SK-N-SH treated with all-trans-retinoic acid at 6 μM for 48 hours (cell line): Measurements from ENCODE around the gene PRRT2.

Experiments used
- ATAC-seq: fragments of 200-7000 bp; cut with Tn5 transposase; 3 replicates; pipeline ENCODE4 v1.9.1; 2020; ENCODE audit warnings: mild to moderate bottlenecking, moderate library complexity
- ARNTL ChIP-seq: fragments of 450-650 bp; formaldehyde crosslinking; IDR thresholded peaks from 2 replicates; pipeline ENCODE4 v1.5.0; 2020; ENCODE audit warnings: low read depth, mild to moderate bottlenecking, moderate library complexity, borderline replicate concordance
- BACH2 ChIP-seq: fragments of 250-450 bp; sonication (Bioruptor Pico); IDR thresholded peaks from 2 replicates; pipeline ENCODE4 v1.9.0; 2021; ENCODE audit warnings: mild to moderate bottlenecking, borderline replicate concordance
- CSDC2 ChIP-seq: fragments of 250-450 bp; sonication (Bioruptor Pico); IDR thresholded peaks from 2 replicates; pipeline ENCODE4 v1.5.0; 2020; ENCODE audit warnings: mild to moderate bottlenecking, moderate library complexity
- CSRNP3 ChIP-seq: fragments of 250-450 bp; sonication (Bioruptor Pico); IDR thresholded peaks from 2 replicates; pipeline ENCODE4 v1.5.1; 2021; ENCODE audit warnings: mild to moderate bottlenecking, moderate library complexity
- ESRRG ChIP-seq: fragments of 250-450 bp; sonication (Bioruptor Pico); IDR thresholded peaks from 2 replicates; pipeline ENCODE4 v1.6.1; 2021; ENCODE audit warnings: mild to moderate bottlenecking
- GLIS3 ChIP-seq: fragments of 250-450 bp; sonication (Bioruptor Pico); IDR thresholded peaks from 2 replicates; pipeline ENCODE4 v1.5.0; 2020; ENCODE audit warnings: mild to moderate bottlenecking, moderate library complexity
- ISL1 ChIP-seq: fragments of 250-450 bp; sonication (Bioruptor Pico); IDR thresholded peaks from 2 replicates; pipeline ENCODE4 v2.1.2; 2022; ENCODE audit warnings: mild to moderate bottlenecking, moderate library complexity
- OSR1 ChIP-seq: fragments of 250-450 bp; sonication (Bioruptor Pico); IDR thresholded peaks from 2 replicates; pipeline ENCODE4 v1.8.0; 2022; ENCODE audit warnings: moderate library complexity, mild to moderate bottlenecking, inconsistent platforms
- PATZ1 ChIP-seq: fragments of 250-450 bp; sonication (Bioruptor Pico); IDR thresholded peaks from 2 replicates; pipeline ENCODE4 v1.8.0; 2020; ENCODE audit warnings: mild to moderate bottlenecking, moderate library complexity, borderline replicate concordance
- PPARA ChIP-seq: fragments of 250-450 bp; sonication (Bioruptor Pico); IDR thresholded peaks from 2 replicates; pipeline ENCODE4 v1.5.0; 2020; ENCODE audit warnings: mild to moderate bottlenecking, borderline replicate concordance
- RARB ChIP-seq: fragments of 250-450 bp; sonication (Bioruptor Pico); IDR thresholded peaks from 2 replicates; pipeline ENCODE4 v1.8.0; 2021; ENCODE audit warnings: mild to moderate bottlenecking, moderate library complexity
- SNAI2 ChIP-seq: fragments of 250-450 bp; sonication (Bioruptor Pico); IDR thresholded peaks from 2 replicates; pipeline ENCODE4 v1.5.0; 2020; ENCODE audit warnings: mild to moderate bottlenecking, moderate library complexity
- TCF4 ChIP-seq: fragments of 250-450 bp; sonication (Bioruptor Pico); IDR thresholded peaks from 2 replicates; pipeline ENCODE4 v1.8.0; 2021; ENCODE audit warnings: mild to moderate bottlenecking, moderate library complexity, borderline replicate concordance
- TOX ChIP-seq: fragments of 250-450 bp; sonication (Bioruptor Pico); IDR thresholded peaks from 2 replicates; pipeline ENCODE4 v1.8.0; 2021; ENCODE audit warnings: mild to moderate bottlenecking, moderate library complexity, borderline replicate concordance
- ZC3H10 ChIP-seq: fragments of 250-450 bp; sonication (Bioruptor Pico); IDR thresholded peaks from 2 replicates; pipeline ENCODE4 v1.5.1; 2021; ENCODE audit warnings: mild to moderate bottlenecking, moderate library complexity
- ZFP3 ChIP-seq: fragments of 250-450 bp; sonication (Bioruptor Pico); IDR thresholded peaks from 2 replicates; pipeline ENCODE4 v1.5.0; 2020; ENCODE audit warnings: mild to moderate bottlenecking, moderate library complexity
- ZFP30 ChIP-seq: fragments of 450-650 bp; formaldehyde crosslinking; IDR thresholded peaks from 2 replicates; pipeline ENCODE4 v1.5.0; 2022; ENCODE audit warnings: mild to moderate bottlenecking, moderate library complexity
- ZNF565 ChIP-seq: fragments of 450-650 bp; formaldehyde crosslinking; conservative IDR thresholded peaks from 2 replicates; pipeline ENCODE4 v1.5.0; 2020; ENCODE audit warnings: low read depth, mild to moderate bottlenecking, moderate library complexity
- ZNF8 ChIP-seq: fragments of 450-650 bp; formaldehyde crosslinking; IDR thresholded peaks from 2 replicates; pipeline ENCODE4 v1.5.0; 2020; ENCODE audit warnings: mild to moderate bottlenecking, moderate library complexity
- TF ChIP-seq, protein P1 (sequence below): fragments of 250-450 bp; sonication (Bioruptor Pico); IDR thresholded peaks from 2 replicates; pipeline ENCODE4 v1.8.0; 2021; ENCODE audit warnings: low read depth, mild to moderate bottlenecking, moderate library complexity, borderline replicate concordance
- TF ChIP-seq, protein P2 (sequence below): fragments of 250-450 bp; sonication (Bioruptor Pico); IDR thresholded peaks from 2 replicates; pipeline ENCODE4 v1.5.0; 2020; ENCODE audit warnings: mild to moderate bottlenecking, moderate library complexity

Gene PRRT2

DNA sequence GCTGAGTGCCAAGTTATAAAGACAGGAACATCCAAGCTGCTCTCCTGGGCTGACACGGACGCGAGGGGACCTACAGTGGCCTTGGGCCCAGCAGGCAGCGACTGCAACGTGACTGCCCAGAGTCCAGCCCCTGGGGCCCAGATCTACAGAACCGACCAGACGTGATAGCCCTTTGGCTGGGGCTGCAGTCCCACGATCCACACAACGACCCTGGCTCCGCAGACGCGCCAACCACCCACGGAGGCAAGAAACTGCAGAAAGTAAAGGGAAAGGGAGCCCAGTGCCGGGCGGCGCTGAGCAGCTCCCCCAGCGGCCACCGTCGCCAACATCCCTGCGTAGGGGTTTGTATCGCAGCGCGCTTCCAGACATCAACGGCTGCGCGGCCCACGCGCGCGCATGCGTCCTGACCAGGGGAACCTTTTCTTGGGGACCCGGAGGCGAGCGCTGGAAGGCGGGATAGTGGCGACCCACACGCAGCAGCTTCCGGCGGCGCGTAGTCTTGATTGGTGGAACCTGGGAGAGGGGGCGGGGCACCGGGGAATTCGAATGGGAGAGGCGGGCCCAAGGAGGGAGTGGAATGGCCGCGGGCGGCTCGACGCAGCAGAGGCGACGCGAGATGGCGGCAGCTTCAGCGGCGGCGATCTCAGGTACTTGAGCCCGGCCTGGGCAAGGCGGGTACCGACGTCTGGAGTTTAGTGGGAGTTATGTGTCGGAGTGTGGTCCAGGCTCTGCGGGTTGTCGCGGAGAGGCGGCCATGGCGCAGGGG is 21.6 kb upstream of the PRRT2 start, which contains the start of gene KIF22:
Gene KIF22 (plus strand): TSS at position 569 of the 766 bp plus-strand sequence. CDS start 9 bp downstream, at position 578.
- peak; percentile 99 for ATAC-seq
- TF ChIP-seq, protein P1, sequence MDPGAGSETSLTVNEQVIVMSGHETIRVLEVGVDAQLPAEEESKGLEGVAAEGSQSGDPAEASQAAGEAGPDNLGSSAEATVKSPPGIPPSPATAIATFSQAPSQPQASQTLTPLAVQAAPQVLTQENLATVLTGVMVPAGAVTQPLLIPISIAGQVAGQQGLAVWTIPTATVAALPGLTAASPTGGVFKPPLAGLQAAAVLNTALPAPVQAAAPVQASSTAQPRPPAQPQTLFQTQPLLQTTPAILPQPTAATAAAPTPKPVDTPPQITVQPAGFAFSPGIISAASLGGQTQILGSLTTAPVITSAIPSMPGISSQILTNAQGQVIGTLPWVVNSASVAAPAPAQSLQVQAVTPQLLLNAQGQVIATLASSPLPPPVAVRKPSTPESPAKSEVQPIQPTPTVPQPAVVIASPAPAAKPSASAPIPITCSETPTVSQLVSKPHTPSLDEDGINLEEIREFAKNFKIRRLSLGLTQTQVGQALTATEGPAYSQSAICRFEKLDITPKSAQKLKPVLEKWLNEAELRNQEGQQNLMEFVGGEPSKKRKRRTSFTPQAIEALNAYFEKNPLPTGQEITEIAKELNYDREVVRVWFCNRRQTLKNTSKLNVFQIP (CRISPR knock-in tag): no peak
- no peak for TF ChIP-seq ARNTL
- no peak for TF ChIP-seq CSDC2 (CRISPR knock-in tag)
- no peak for TF ChIP-seq ESRRG (CRISPR knock-in tag)
- TF ChIP-seq, protein P2, sequence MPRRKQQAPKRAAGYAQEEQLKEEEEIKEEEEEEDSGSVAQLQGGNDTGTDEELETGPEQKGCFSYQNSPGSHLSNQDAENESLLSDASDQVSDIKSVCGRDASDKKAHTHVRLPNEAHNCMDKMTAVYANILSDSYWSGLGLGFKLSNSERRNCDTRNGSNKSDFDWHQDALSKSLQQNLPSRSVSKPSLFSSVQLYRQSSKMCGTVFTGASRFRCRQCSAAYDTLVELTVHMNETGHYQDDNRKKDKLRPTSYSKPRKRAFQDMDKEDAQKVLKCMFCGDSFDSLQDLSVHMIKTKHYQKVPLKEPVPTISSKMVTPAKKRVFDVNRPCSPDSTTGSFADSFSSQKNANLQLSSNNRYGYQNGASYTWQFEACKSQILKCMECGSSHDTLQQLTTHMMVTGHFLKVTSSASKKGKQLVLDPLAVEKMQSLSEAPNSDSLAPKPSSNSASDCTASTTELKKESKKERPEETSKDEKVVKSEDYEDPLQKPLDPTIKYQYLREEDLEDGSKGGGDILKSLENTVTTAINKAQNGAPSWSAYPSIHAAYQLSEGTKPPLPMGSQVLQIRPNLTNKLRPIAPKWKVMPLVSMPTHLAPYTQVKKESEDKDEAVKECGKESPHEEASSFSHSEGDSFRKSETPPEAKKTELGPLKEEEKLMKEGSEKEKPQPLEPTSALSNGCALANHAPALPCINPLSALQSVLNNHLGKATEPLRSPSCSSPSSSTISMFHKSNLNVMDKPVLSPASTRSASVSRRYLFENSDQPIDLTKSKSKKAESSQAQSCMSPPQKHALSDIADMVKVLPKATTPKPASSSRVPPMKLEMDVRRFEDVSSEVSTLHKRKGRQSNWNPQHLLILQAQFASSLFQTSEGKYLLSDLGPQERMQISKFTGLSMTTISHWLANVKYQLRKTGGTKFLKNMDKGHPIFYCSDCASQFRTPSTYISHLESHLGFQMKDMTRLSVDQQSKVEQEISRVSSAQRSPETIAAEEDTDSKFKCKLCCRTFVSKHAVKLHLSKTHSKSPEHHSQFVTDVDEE: no peak
- TF ChIP-seq PPARA: no peak
- no peak for TF ChIP-seq ISL1 (CRISPR knock-in tag)
- TF ChIP-seq BACH2 (CRISPR knock-in tag): no peak
- no peak for TF ChIP-seq OSR1 (CRISPR knock-in tag)
- TF ChIP-seq ZFP30: no peak
- no peak for TF ChIP-seq ZNF8 (CRISPR knock-in tag)
- TF ChIP-seq ZNF565 (CRISPR knock-in tag): no peak
- TF ChIP-seq CSRNP3 (CRISPR knock-in tag): no peak
- no peak for TF ChIP-seq TCF4 (CRISPR knock-in tag)
- no peak for TF ChIP-seq ZC3H10 (CRISPR knock-in tag)
- no peak for TF ChIP-seq PATZ1

DNA sequence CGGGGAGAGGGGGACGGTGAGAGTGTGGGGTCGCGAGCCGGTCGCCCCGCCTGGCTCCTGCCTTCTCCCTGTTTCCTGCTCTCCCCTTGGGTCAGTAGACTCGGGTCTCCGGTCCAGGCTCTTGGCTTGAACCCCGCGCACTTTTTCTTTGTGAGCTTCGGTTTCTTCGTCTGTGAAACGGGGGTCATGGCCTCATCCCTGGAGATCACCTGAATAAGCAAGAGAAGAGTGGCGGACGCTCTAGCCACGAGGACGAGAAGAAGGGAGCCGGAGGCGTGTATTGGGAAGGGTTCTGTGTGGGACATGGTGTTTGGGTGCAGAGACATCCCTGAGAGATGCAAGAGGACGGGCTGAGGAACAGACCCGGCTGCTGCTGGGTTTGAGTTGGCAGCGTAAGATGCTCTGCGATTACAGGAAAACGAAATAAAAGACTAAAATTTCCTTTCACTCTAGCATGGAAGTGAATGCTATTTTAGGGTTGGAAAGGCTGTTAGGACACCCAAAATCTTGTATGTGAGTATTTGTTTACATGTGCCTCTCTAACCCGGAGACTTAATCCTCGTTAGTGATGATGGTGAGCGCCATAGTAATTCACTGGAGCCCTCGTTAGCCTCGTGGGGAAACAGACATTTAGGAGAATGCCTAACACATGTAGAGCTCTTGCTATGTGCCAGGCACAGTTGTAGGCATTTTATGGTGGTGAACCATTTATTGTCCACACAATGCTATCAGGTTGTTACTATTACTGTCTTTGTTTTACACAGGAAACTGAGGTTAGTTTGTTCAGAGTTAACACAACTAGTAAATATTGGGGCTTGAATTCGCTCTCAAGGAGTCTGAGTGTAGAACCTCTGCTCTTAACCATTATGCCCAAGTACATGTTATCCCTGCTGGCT is 20.8 kb upstream of the PRRT2 start:
- peak; percentile 42 for ATAC-seq
- TF ChIP-seq TCF4 (CRISPR knock-in tag): no peak
- no peak for TF ChIP-seq PPARA
- TF ChIP-seq ZFP3: no peak
- TF ChIP-seq ZNF565 (CRISPR knock-in tag): no peak
- TF ChIP-seq, protein P2: no peak
- TF ChIP-seq OSR1 (CRISPR knock-in tag): no peak
- no peak for TF ChIP-seq ISL1 (CRISPR knock-in tag)
- no peak for TF ChIP-seq ZNF8 (CRISPR knock-in tag)
- no peak for TF ChIP-seq TOX
- TF ChIP-seq CSRNP3 (CRISPR knock-in tag): no peak
- TF ChIP-seq ESRRG (CRISPR knock-in tag): no peak
- TF ChIP-seq ARNTL: no peak
- no peak for TF ChIP-seq CSDC2 (CRISPR knock-in tag)
- no peak for TF ChIP-seq SNAI2 (CRISPR knock-in tag)
- TF ChIP-seq PATZ1: no peak
- TF ChIP-seq GLIS3 (CRISPR knock-in tag): no peak
- no peak for TF ChIP-seq RARB (CRISPR knock-in tag)
- no peak for TF ChIP-seq BACH2 (CRISPR knock-in tag)
- no peak for TF ChIP-seq ZFP30
- TF ChIP-seq ZC3H10 (CRISPR knock-in tag): no peak
